Measurements from ENCODE around the gene ADGRG6. TPM values are rescaled to one million over a fixed set of nuclear protein-coding genes. Genes with fewer than 3 reads are reported as not detected.

The ADGRG6 gene
- total and polyA plus RNA-seq, 10 of the 15 experiments (the other 5 are each of a cell fraction or from before 2014, with no cell fraction given), result 0.01 to 0.24 (median 0.13) TPM; not detected in 7

DNA sequence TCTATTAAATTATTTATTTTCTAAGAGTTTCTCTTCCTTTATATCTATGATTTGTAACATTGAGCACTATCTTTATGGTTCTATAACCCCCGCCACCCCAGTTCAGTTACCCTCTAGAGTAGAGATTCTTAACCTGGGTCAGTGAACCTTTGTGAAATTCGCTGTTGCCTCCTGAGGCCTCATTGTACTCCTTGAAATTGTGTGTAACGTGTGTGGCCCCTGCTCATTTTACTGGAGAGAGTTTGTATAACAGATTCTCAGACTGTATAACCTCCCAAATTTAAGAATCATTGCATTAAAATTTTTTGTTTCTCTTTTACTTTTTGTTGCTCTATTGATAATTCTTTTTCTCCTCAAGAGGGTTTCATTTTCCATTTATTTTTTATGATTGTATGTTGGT lies 65.3 kb downstream of the ADGRG6 start (continued):
- TF ChIP-seq ZBTB40 (IDR thresholded peaks at IDR 0.05; ENCODE audit: borderline replicate concordance), result no peak

DNA sequence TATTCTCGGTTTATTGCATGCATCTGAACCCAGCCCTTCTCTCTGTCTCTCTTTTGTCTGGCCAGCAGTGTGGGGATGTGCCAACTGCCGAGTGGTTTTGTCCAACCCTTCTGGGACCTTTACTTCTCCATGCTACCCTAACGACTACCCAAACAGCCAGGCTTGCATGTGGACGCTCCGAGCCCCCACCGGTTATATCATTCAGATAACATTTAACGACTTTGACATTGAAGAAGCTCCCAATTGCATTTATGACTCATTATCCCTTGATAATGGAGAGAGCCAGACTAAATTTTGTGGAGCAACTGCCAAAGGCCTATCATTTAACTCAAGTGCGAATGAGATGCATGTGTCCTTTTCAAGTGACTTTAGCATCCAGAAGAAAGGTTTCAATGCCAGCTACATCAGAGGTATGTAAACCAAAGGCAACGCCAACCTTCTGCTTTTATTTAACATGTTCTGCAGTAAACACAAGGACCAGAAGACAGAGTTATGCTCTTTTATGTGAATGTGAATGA lies 65.8 kb downstream of the ADGRG6 start:
- no peaks in the 10 kb centered on the region for H3K36me3 ChIP-seq (ENCODE audit: control insufficient read depth in 2 of 2, insufficient read depth in 2 of 2, low read length in 1 of 2)
- SMC1A ChIA-PET (ENCODE audit: uncharacterized antibody, unreplicated experiment), result interaction anchor here (1.1 kb wide), 1 partner anchor 220 kb away, joined by 3 read pairs; the partner anchor contains the start of genes NMBR and VTA1
- no TSS peak for BruUV-seq (replicated peaks)
- FAIRE-seq (no peak), ATAC-seq (no peak), DNase-seq (ENCODE audit: low read depth, low spot score) (no peak)
- no peaks in the 10 kb centered on the region for H3K79me2 ChIP-seq (ENCODE audit: control insufficient read depth, insufficient read depth, low read length)
- H3K27me3 ChIP-seq (replicated peaks in 1 of 2; ENCODE audit: control insufficient read depth in 2 of 2, insufficient read depth in 2 of 2, low read length in 1 of 2), result no peaks in the 10 kb centered on the region
- no peak overlapping the region for H3K4me2 ChIP-seq (ENCODE audit: control insufficient read depth, insufficient read depth)
- no peak overlapping the region for H3K4me3 ChIP-seq
- in situ Hi-C loops (cut with MboI), result no loop called here
- POLR2A ChIA-PET, result no interaction called here
- no peak overlapping the region for H2AFZ ChIP-seq (ENCODE audit: control insufficient read depth, low read depth, low read length)
- intact Hi-C loops (cut with micrococcal nuclease; ENCODE audit: unreplicated experiment), result no loop called here
- H3K4me1 ChIP-seq (ENCODE audit: control insufficient read depth, insufficient read depth, low read length), result no peaks in the 10 kb centered on the region
- CTCF ChIA-PET, result no interaction called here
- H3K9ac ChIP-seq (ENCODE audit: control insufficient read depth, insufficient read depth, low read length), result no peak overlapping the region
- RAD21 ChIA-PET (ENCODE audit: unreplicated experiment), result no interaction called here
- 51% methylated on average over 9 of the region's 9 CpGs for WGBS (ENCODE audit: insufficient coverage, insufficient replicate concordance, low lambda C conversion rate, missing lambda C conversion rate)
- no peak overlapping the region for H3K27ac ChIP-seq (ENCODE audit: control insufficient read depth, insufficient read depth)
- no peaks in the 10 kb centered on the region for H4K20me1 ChIP-seq (ENCODE audit: control insufficient read depth, insufficient read depth)
- H3K9me3 ChIP-seq (replicated peaks; ENCODE audit: control insufficient read depth, insufficient read depth, low read length), result no peaks in the 10 kb centered on the region
- TF ChIP-seq SMAD5 (IDR thresholded peaks at IDR 0.05; ENCODE audit: low read depth) (no peak), EED (IDR thresholded peaks at IDR 0.05; ENCODE audit: low read depth) (no peak), POLR2A (IDR thresholded peaks at IDR 0.05; ENCODE audit: low read depth, low read length) (no peak), MYC (IDR thresholded peaks at IDR 0.05; ENCODE audit: insufficient read depth, insufficient read length, insufficient replicate concordance, low read length, severe bottlenecking) (no peak), MYB (IDR thresholded peaks at IDR 0.05; ENCODE audit: borderline replicate concordance, low read depth, low read length) (no peak), HCFC1 (IDR thresholded peaks at IDR 0.05; ENCODE audit: low read length) (no peak), TCF3 (IDR thresholded peaks at IDR 0.05; ENCODE audit: borderline replicate concordance, insufficient read depth, low read depth, low read length) (no peak), RB1 (IDR thresholded peaks at IDR 0.05; ENCODE audit: borderline replicate concordance) (no peak), ZBED1 (IDR thresholded peaks at IDR 0.05; ENCODE audit: borderline replicate concordance) (no peak), USF2 (IDR thresholded peaks at IDR 0.05; ENCODE audit: borderline replicate concordance, low read depth, low read length) (no peak), RAD51 (IDR thresholded peaks at IDR 0.05) (no peak), GABPA (IDR thresholded peaks at IDR 0.05; ENCODE audit: low read depth) (no peak), ZSCAN29 (IDR thresholded peaks at IDR 0.05) (no peak)
- TF ChIP-seq, protein P1, sequence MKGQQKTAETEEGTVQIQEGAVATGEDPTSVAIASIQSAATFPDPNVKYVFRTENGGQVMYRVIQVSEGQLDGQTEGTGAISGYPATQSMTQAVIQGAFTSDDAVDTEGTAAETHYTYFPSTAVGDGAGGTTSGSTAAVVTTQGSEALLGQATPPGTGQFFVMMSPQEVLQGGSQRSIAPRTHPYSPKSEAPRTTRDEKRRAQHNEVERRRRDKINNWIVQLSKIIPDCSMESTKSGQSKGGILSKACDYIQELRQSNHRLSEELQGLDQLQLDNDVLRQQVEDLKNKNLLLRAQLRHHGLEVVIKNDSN (IDR thresholded peaks at IDR 0.05; ENCODE audit: borderline replicate concordance, extremely low read length, insufficient read depth, low read depth, low read length), result no peak
